Keratinocyte (primary cell): ENCODE measurements around the gene BAHCC1.

Experiments
- EZH2 ChIP-seq: IDR thresholded peaks from one replicate; pipeline ENCODE4 v1.6.1; 2012; ENCODE audit warnings: inconsistent platforms, mild to moderate bottlenecking, low read length, moderate library complexity
- TF ChIP-seq, protein P1 (sequence below), 3 experiments: IDR thresholded peaks in 1 of 3; conservative IDR thresholded peaks in 1 of 3; optimal IDR thresholded peaks in 1 of 3; 2 replicates in 2 of 3; 3 replicates in 1 of 3; pipeline versions ENCODE3 to v1.5.1; 2011; ENCODE audit warnings: low read length in 3 of 3, mild to moderate bottlenecking in 3 of 3, moderate library complexity in 2 of 3, control low read depth in 1 of 3, inconsistent platforms in 1 of 3; ENCODE audit not compliant: insufficient read depth in 2 of 3; ENCODE audit errors: extremely low read depth in 1 of 3

GRCh38 chr17:81401723-81402529, 6.7 kb downstream of the BAHCC1 start:
- TF ChIP-seq, protein P1, sequence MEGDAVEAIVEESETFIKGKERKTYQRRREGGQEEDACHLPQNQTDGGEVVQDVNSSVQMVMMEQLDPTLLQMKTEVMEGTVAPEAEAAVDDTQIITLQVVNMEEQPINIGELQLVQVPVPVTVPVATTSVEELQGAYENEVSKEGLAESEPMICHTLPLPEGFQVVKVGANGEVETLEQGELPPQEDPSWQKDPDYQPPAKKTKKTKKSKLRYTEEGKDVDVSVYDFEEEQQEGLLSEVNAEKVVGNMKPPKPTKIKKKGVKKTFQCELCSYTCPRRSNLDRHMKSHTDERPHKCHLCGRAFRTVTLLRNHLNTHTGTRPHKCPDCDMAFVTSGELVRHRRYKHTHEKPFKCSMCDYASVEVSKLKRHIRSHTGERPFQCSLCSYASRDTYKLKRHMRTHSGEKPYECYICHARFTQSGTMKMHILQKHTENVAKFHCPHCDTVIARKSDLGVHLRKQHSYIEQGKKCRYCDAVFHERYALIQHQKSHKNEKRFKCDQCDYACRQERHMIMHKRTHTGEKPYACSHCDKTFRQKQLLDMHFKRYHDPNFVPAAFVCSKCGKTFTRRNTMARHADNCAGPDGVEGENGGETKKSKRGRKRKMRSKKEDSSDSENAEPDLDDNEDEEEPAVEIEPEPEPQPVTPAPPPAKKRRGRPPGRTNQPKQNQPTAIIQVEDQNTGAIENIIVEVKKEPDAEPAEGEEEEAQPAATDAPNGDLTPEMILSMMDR (optimal IDR thresholded peaks at IDR 0.05 in 1 of 3, IDR thresholded peaks at IDR 0.05 in 1 of 3, conservative IDR thresholded peaks at IDR 0.05 in 1 of 3; ENCODE audit: extremely low read depth in 1 of 3, insufficient read depth in 2 of 3, low read length in 3 of 3), result peak; percentile 19 to 55 (median 36)
- no peak for TF ChIP-seq EZH2
